GM12878 (cell line): Measurements from ENCODE around the gene UMAD1.

Experiments used
- EP300 ChIP-seq, 2 experiments: fragments of 150-350 bp in 1 of 2; IDR thresholded peaks; 2 replicates each; pipeline ENCODE4 v1.6.1; 2011 to 2012; ENCODE audit warnings: low read depth in 2 of 2, low read length in 2 of 2, borderline replicate concordance in 1 of 2, improper control_type of control experiment in 1 of 2, inconsistent platforms in 1 of 2; ENCODE audit not compliant: control insufficient read depth in 1 of 2
- FOXK2 ChIP-seq: fragments of 450-650 bp; IDR thresholded peaks from 2 replicates; pipeline ENCODE4 v1.6.1; 2017; ENCODE audit warnings: mild to moderate bottlenecking, moderate library complexity
- SUPT20H ChIP-seq: IDR thresholded peaks from 2 replicates; pipeline ENCODE4 v1.6.1; 2011; ENCODE audit warnings: low read depth, mild to moderate bottlenecking, low read length, moderate library complexity, borderline replicate concordance; ENCODE audit not compliant: control insufficient read depth
- TF ChIP-seq, protein P1 (sequence below), 3 experiments: IDR thresholded peaks in 2 of 3; conservative IDR thresholded peaks in 1 of 3; 2 replicates each; pipeline ENCODE4 v1.5.1; 2011; ENCODE audit warnings: low read depth in 3 of 3, low read length in 3 of 3, mild to moderate bottlenecking in 3 of 3, control low read depth in 2 of 3, moderate library complexity in 2 of 3, inconsistent platforms in 1 of 3, mixed read lengths in 1 of 3; ENCODE audit not compliant: control insufficient read depth in 2 of 3, insufficient read depth in 1 of 3; ENCODE audit errors: extremely low read depth in 1 of 3

- TF ChIP-seq, protein P1, sequence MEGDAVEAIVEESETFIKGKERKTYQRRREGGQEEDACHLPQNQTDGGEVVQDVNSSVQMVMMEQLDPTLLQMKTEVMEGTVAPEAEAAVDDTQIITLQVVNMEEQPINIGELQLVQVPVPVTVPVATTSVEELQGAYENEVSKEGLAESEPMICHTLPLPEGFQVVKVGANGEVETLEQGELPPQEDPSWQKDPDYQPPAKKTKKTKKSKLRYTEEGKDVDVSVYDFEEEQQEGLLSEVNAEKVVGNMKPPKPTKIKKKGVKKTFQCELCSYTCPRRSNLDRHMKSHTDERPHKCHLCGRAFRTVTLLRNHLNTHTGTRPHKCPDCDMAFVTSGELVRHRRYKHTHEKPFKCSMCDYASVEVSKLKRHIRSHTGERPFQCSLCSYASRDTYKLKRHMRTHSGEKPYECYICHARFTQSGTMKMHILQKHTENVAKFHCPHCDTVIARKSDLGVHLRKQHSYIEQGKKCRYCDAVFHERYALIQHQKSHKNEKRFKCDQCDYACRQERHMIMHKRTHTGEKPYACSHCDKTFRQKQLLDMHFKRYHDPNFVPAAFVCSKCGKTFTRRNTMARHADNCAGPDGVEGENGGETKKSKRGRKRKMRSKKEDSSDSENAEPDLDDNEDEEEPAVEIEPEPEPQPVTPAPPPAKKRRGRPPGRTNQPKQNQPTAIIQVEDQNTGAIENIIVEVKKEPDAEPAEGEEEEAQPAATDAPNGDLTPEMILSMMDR (IDR thresholded peaks at IDR 0.05 in 2 of 3, conservative IDR thresholded peaks at IDR 0.05 in 1 of 3; ENCODE audit: control insufficient read depth in 2 of 3, extremely low read depth in 1 of 3, insufficient read depth in 1 of 3, low read depth in 3 of 3, low read length in 3 of 3), result no peak
- no peak for TF ChIP-seq SUPT20H
- TF ChIP-seq EP300 (IDR thresholded peaks at IDR 0.05; ENCODE audit: borderline replicate concordance in 1 of 2, control insufficient read depth in 1 of 2, low read depth in 2 of 2, low read length in 2 of 2), result no peak
- TF ChIP-seq FOXK2, result no peak
Measured at GRCh38 chr7:7895004-7895650, 254.6 kb downstream of the UMAD1 start.
